GM19328 (cell line): ENCODE measurements around the gene MAML2.

Source experiments
- ATAC-seq: cut with Tn5 transposase; IDR thresholded peaks from one replicate; pipeline ENCODE4 v1.9.1; 2021; ENCODE audit warnings: mild to moderate bottlenecking, moderate library complexity; ENCODE audit not compliant: unreplicated experiment

Gene MAML2

GRCh38 chr11:96342961-96343711, at the start of gene MAML2:
TSS of gene MAML2 (minus strand) at chr11:96343195. CDS start at chr11:96341895, 1,300 bp downstream.
- peak; percentile 66 for ATAC-seq

- ATAC-seq, result no peak
Measured at GRCh38 chr11:96391698-96392307, 48.8 kb upstream of the MAML2 start.

- ATAC-seq, result no peak
Measured at GRCh38 chr11:96390488-96390792, 47.4 kb upstream of the MAML2 start.

- peak; percentile 93 for ATAC-seq
Measured at GRCh38 chr11:96389720-96390487, 46.9 kb upstream of the MAML2 start, which contains the start of the genes CCDC82 and JRKL. TSS of gene CCDC82 (minus strand) at chr11:96389912. CDS start at chr11:96384747, 5,165 bp downstream. TSS of gene JRKL (plus strand) at chr11:96390013. CDS start at chr11:96390650, 637 bp downstream.

- ATAC-seq, result peak; percentile 43
Measured at GRCh38 chr11:96388891-96389719, 46.1 kb upstream of the MAML2 start.

- ATAC-seq, result no peak
Measured at GRCh38 chr11:96385187-96385586, 42.2 kb upstream of the MAML2 start.

- ATAC-seq, result no peak
Measured at GRCh38 chr11:96384156-96384555, 41.2 kb upstream of the MAML2 start.

- no peak for ATAC-seq
Measured at GRCh38 chr11:96376796-96377195, 33.8 kb upstream of the MAML2 start.

GRCh38 chr11:96373826-96374225, 30.8 kb upstream of the MAML2 start:
- no peak for ATAC-seq

- no peak for ATAC-seq
Measured at GRCh38 chr11:96367342-96367741, 24.3 kb upstream of the MAML2 start.

GRCh38 chr11:96366024-96366423, 23.0 kb upstream of the MAML2 start:
- no peak for ATAC-seq

GRCh38 chr11:96365493-96365892, 22.5 kb upstream of the MAML2 start:
- ATAC-seq, result no peak

- no peak for ATAC-seq
Measured at GRCh38 chr11:96361778-96362177, 18.8 kb upstream of the MAML2 start.

- ATAC-seq, result no peak
Measured at GRCh38 chr11:96358321-96358720, 15.3 kb upstream of the MAML2 start.

- no peak for ATAC-seq
Measured at GRCh38 chr11:96357794-96358193, 14.8 kb upstream of the MAML2 start.

GRCh38 chr11:96356848-96357247, 13.9 kb upstream of the MAML2 start:
- ATAC-seq, result no peak

GRCh38 chr11:96342014-96342960, 708 bp downstream of the MAML2 start:
- no peak for ATAC-seq

GRCh38 chr11:96341211-96342013, 1.6 kb downstream of the MAML2 start:
- ATAC-seq, result peak; percentile 27

- no peak for ATAC-seq
Measured at GRCh38 chr11:96340555-96340885, 2.5 kb downstream of the MAML2 start.
